CD4-positive, alpha-beta T cell treated with Interleukin-15 for 1 hour (primary cell): ENCODE results near the gene CDH12.
"Not testable (repeated sequence)": the region's sequence is repeated elsewhere in the genome, so short reads cannot be mapped to it uniquely, and the experiment has no call there.

Source experiments
- DNase-seq: peaks from one replicate; pipeline ENCODE4 v3.0.0-alpha.2; 2020

Gene CDH12

GRCh38 chr5:22108545-22108944, 744.6 kb downstream of the CDH12 start:
- DNase-seq = no peak

- DNase-seq = no peak
These were observed 750.3 kb downstream of the CDH12 start for GRCh38 chr5:22102823-22103359.

GRCh38 chr5:22088517-22088916, 764.6 kb downstream of the CDH12 start:
- DNase-seq = no peak

GRCh38 chr5:22079566-22079965, 773.6 kb downstream of the CDH12 start:
- DNase-seq = no peak

DNA sequence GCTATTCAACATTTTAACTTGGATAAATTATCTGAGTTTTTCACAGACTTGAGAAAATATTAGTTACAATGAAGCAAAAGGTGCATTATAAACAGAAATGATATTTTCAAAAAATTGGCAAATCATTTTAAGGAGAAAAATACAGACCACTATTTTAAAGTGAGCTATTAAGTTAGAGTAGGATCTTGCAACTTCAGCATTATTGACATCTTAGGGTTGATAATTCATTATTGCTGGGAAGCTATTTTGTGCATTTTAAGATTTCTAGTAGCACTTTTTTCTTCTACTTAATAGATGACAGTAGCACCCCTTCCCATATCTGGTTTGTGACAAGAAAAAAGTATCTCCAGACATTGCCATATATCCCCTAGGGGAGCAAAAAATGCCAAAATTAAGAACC, 774.1 kb downstream of the CDH12 start:
- DNase-seq = no peak

DNA sequence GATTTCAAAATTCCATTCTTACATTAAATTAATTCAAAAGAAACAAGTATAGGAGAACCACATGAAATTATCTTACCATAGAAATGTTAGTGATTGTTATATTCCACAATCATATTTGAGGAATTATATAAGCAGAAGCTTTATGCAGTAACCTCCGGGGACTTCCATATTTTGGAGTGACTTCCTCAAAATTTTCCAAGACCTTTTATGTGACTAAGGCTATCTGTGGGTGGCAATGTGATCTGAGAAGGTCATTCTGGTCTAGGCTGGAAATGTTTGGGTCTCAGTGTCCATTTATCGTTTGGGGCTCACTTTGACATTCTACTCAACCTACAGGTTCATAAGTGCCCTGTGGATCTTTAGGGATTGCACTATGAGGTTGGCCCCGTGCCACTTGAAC, 776.6 kb downstream of the CDH12 start:
- DNase-seq = no peak

DNA sequence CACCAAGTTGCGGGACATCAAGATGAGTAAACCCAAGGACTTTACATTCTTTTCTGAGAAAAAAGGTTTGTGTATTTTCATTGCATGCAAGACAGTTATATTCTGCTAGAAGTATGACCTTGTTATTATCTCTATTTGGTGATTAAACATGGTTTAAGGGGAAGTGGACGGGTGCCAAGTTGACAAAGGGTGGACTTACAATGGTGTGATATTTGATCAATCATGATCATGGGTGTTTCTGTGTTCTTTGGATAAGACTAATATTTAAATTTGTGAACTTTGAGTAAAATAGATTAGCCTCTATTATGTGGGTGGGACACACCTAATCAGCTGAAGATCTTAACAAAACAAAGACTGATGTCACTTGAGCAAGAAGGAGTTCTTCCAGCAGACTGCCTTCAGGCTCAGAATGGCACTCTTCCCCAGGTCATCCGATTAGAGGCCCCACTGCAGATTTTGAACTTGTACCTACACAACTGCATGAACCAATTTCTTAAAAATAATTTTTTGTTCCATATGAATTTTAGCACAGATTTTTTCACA, 782.9 kb downstream of the CDH12 start:
- DNase-seq = no peak

- DNase-seq = no peak
These were observed 789.4 kb downstream of the CDH12 start for GRCh38 chr5:22063717-22064116.

DNA sequence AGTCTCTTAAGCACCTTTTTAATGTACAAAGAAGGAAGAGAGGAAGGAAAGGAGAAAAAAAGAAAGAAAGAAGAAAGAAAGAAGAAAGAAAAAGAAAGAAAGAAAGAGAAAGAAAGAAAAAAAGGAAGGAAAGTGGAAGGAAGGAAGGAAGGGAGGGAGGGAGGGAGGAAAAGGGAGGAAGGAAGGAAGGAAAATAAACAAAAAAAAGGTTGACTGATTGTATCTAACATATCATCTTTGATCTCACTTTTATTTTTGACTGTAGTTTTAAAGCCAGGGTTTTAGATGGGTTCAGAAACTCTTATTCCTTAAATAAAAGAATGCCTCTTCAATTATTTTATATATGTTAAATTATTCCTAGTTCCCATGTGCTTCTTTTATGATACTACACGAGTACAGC, 794.5 kb downstream of the CDH12 start:
- DNase-seq = no peak

DNA sequence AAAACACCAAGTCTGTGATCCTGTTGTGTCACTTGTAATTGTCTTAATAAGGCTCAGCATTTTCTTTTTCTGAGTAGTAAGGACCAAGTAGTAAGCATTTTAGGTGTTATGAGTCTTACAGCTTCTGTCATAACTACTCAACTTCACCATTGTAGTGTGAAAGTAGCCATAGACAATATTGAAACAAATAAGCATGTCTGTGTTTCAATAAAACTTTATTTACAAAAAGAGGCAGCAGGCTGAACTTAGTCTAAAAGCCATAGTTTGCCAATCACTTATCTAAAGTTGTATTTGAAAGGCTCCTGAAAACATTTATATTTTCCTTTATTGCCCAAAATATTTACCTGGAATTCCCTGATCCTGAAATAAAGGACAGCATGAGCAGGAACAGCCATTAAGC, 796.1 kb downstream of the CDH12 start:
- DNase-seq = no peak

- DNase-seq = no peak
These were observed 796.5 kb downstream of the CDH12 start for GRCh38 chr5:22056601-22057000.

- DNase-seq = no peak
These were observed 799.9 kb downstream of the CDH12 start for GRCh38 chr5:22053195-22053594.

DNA sequence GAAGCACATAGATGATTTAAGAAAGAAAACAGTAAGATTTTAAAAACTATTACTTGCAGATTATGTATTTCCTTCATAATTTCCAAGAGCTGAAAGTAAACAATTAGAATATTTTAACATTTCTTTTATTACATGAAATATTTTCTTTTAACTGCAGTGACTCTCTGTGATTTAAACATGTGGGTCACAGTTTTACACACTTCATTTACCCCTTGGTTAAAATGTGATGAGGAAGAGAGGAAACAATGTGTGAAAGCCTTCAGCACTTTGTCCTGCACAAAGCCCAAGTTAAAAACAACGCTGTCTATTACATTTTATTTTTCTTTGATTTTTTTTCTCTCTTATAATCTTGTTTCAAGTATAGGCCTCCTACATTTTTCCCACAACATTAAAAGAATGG, 801.3 kb downstream of the CDH12 start:
- no peak for DNase-seq

- DNase-seq = no peak
These were observed 802.2 kb downstream of the CDH12 start for GRCh38 chr5:22050931-22051330.

- DNase-seq = no peak
These were observed 808.9 kb downstream of the CDH12 start for GRCh38 chr5:22044229-22044628.

DNA sequence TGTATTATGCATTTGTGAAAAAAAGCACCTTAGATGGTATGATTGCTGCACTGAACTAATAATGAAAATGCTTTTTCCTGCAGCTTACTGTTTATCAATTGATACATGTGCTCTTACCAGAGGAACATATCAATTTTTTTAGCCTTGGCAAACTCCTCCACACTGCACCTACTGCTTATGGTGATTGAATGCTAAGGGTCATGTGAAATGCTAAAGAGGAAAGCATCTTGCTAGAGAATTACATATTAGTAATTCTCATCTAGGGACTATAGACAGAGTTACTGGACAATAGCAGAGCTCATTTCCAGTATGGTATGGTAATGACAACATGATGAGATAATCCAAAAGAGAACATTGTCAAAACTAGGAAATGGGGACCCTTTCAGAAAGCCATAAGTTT, 817.1 kb downstream of the CDH12 start:
- DNase-seq = no peak

GRCh38 chr5:22033066-22033465, 820.1 kb downstream of the CDH12 start:
- no peak for DNase-seq

- DNase-seq = no peak
These were observed 829.4 kb downstream of the CDH12 start for GRCh38 chr5:22023784-22024183.

GRCh38 chr5:22012893-22013292, 840.3 kb downstream of the CDH12 start:
- DNase-seq = not testable (repeated sequence)

- not testable (repeated sequence) for DNase-seq
These were observed 842.3 kb downstream of the CDH12 start for GRCh38 chr5:22010808-22011207.

DNA sequence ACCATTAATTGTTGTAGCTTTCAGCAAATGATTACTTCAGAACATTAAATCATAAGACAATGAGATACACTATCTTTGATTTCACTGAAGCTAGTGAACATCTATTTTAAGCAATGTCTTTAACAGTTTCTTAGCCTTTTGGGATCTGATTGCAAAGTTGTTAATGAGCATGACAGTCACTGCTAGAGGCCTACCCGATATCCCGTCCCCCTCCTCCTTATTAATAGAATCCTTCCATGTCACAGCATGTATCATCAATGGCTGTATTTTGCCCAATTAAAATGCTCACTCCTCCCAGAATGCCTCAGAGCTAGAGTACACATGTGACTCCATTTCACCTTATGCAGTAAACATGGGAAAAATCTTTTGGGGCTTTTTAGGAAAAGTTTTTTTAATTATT, 852.0 kb downstream of the CDH12 start:
- not testable (repeated sequence) for DNase-seq

- not testable (repeated sequence) for DNase-seq
These were observed 867.3 kb downstream of the CDH12 start for GRCh38 chr5:21985799-21986198.

- DNase-seq = not testable (repeated sequence)
These were observed 901.6 kb downstream of the CDH12 start for GRCh38 chr5:21951571-21951970.

DNA sequence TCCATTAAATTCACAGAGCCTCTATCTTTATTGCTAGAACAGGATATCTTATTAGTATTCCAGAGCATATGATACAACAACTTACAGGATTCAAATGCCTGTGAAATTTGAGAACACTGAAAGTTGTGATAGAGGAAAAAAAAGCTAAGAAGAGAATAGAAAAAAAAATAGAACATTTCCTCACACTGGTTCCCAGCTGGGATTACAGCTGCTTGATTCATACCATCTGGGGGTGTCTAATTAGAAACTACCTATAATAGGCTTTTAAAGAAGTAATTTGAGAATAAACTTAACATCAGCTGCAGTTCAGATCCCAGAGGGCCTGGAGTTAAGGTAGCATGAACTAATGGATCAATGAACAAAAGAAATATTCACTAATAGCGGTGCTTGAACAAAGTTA, 922.0 kb downstream of the CDH12 start:
- DNase-seq = no peak

DNA sequence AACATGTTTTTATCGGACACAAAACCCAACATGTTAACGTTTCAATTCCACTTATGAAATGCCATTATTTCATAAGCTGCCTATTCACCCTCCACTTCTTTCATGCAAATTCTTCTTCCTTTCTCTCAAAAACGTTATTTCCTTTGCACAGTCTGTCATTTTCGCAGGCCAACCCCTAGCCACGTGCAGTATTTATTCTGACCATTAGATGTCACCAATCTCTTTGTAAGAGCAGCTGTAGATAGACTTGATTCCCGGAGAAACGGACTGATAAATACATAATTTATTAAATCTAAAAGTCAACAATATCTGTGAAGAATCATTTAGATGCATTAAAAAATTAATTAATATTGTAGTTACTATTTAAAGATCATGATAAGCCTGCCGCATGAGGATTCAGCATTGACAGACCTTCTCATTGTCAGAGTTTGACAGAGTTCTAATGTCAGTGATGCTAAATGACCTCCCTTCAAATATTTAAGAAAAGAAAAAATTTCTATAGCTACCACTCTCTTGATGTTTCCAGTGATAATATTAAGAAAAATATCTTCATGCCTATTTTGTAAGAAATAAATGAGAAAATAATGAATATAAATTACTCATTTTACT, 933.6 kb downstream of the CDH12 start:
- DNase-seq = no peak
